ENCODE results near the gene LASP1NB.

The LASP1NB gene

GRCh38 chr17:38886643-38887010 lies 38.8 kb upstream of the LASP1NB start:
- Histone ChIP-seq H3K4me3 (ENCODE audit: low read depth, low read length) (no peak overlapping the region), H3K36me3 (ENCODE audit: control insufficient read depth, insufficient read depth, low read length) (peaks cover 53% of the 10 kb centered on the region), H3K27me3 (ENCODE audit: control insufficient read depth, insufficient read depth, low read length) (no peaks in the 10 kb centered on the region)
- no peak for TF ChIP-seq CTCF (IDR thresholded peaks at IDR 0.05; ENCODE audit: insufficient read depth, low read depth, low read length)
- CTCF ChIA-PET = no interaction called here
- POLR2A ChIA-PET = no interaction called here
- no peak for DNase-seq (ENCODE audit: low read depth)

- no peak for TF ChIP-seq CTCF (IDR thresholded peaks at IDR 0.05; ENCODE audit: insufficient read depth, low read depth, low read length)
- DNase-seq (ENCODE audit: low read depth) = no peak
- Histone ChIP-seq H3K4me3 (ENCODE audit: low read depth, low read length) (no peak overlapping the region), H3K27me3 (ENCODE audit: control insufficient read depth, insufficient read depth, low read length) (no peaks in the 10 kb centered on the region), H3K36me3 (ENCODE audit: control insufficient read depth, insufficient read depth, low read length) (peaks cover 63% of the 10 kb centered on the region)
- POLR2A ChIA-PET = no interaction called here
- CTCF ChIA-PET = no interaction called here
Observed at GRCh38 chr17:38888842-38889241, 36.6 kb upstream of the LASP1NB start.

- no peak for TF ChIP-seq CTCF (IDR thresholded peaks at IDR 0.05; ENCODE audit: insufficient read depth, low read depth, low read length)
- H3K4me3 ChIP-seq (ENCODE audit: low read depth, low read length) = no peak overlapping the region
- CTCF ChIA-PET = no interaction called here
- peaks cover 66% of the 10 kb centered on the region for H3K36me3 ChIP-seq (ENCODE audit: control insufficient read depth, insufficient read depth, low read length)
- POLR2A ChIA-PET = no interaction called here
- DNase-seq (ENCODE audit: low read depth) = no peak
- no peaks in the 10 kb centered on the region for H3K27me3 ChIP-seq (ENCODE audit: control insufficient read depth, insufficient read depth, low read length)
Observed at GRCh38 chr17:38889745-38890409, 35.5 kb upstream of the LASP1NB start.

- Histone ChIP-seq H3K4me3 (ENCODE audit: low read depth, low read length) (no peak overlapping the region), H3K36me3 (ENCODE audit: control insufficient read depth, insufficient read depth, low read length) (peaks cover 63% of the 10 kb centered on the region), H3K27me3 (ENCODE audit: control insufficient read depth, insufficient read depth, low read length) (no peaks in the 10 kb centered on the region)
- POLR2A ChIA-PET = no interaction called here
- no peak for DNase-seq (ENCODE audit: low read depth)
- no peak for TF ChIP-seq CTCF (IDR thresholded peaks at IDR 0.05; ENCODE audit: insufficient read depth, low read depth, low read length)
- CTCF ChIA-PET = no interaction called here
Observed at GRCh38 chr17:38890410-38890746, 35.0 kb upstream of the LASP1NB start.

GRCh38 chr17:38891441-38891840 lies 34.0 kb upstream of the LASP1NB start:
- no peak for TF ChIP-seq CTCF (IDR thresholded peaks at IDR 0.05; ENCODE audit: insufficient read depth, low read depth, low read length)
- ChIA-PET POLR2A (interaction anchor here (0.5 kb wide), 1 partner anchor 10 kb away, joined by 4 read pairs; no protein-coding TSS in a partner anchor), CTCF (no interaction called here)
- Histone ChIP-seq H3K4me3 (ENCODE audit: low read depth, low read length) (no peak overlapping the region), H3K36me3 (ENCODE audit: control insufficient read depth, insufficient read depth, low read length) (peaks cover 65% of the 10 kb centered on the region), H3K27me3 (ENCODE audit: control insufficient read depth, insufficient read depth, low read length) (no peaks in the 10 kb centered on the region)
- DNase-seq (ENCODE audit: low read depth) = no peak
